Mucosa of rectum (tissue), 2 donors: ENCODE data around the gene SFI1.
"Not testable (repeated sequence)": the region's sequence is repeated elsewhere in the genome, so short reads cannot be mapped to it uniquely, and the experiment has no call there.

ENCODE experiments used
- H3K27ac ChIP-seq, 2 donors: one replicate each; pipeline ENCODE4 v1.7.0; 2013; ENCODE audit warnings: inconsistent platforms in 2 of 2, low read depth in 2 of 2, low read length in 2 of 2
- H3K27me3 ChIP-seq, 2 donors: one replicate each; pipeline ENCODE4 v1.7.0; 2013; ENCODE audit warnings: low read length in 2 of 2; ENCODE audit not compliant: control insufficient read depth in 2 of 2, insufficient read depth in 2 of 2
- H3K36me3 ChIP-seq, 2 donors: one replicate each; pipeline ENCODE4 v1.7.0; 2013; ENCODE audit warnings: low read length in 2 of 2; ENCODE audit not compliant: control insufficient read depth in 2 of 2, insufficient read depth in 2 of 2
- H3K4me1 ChIP-seq, 2 donors: one replicate each; pipeline ENCODE4 v1.7.0; 2013; ENCODE audit warnings: low read length in 2 of 2, mild to moderate bottlenecking in 1 of 2; ENCODE audit not compliant: control insufficient read depth in 2 of 2, insufficient read depth in 2 of 2
- H3K4me3 ChIP-seq, 2 donors: one replicate each; pipeline ENCODE4 v1.7.0; 2013; ENCODE audit warnings: low read length in 2 of 2
- H3K9ac ChIP-seq, 2 donors: one replicate each; pipeline ENCODE4 v1.7.0; 2013; ENCODE audit warnings: low read length in 2 of 2, low read depth in 1 of 2, mild to moderate bottlenecking in 1 of 2
- H3K9me3 ChIP-seq, 2 donors: one replicate each; pipeline ENCODE4 v1.7.0; 2013; ENCODE audit warnings: low read length in 2 of 2; ENCODE audit not compliant: control insufficient read depth in 2 of 2
- donor health status: healthy.
- donor health status: Normal muscosa, but diverticular disease.

Gene SFI1

GRCh38 chr22:31507517-31507916 is 11.2 kb downstream of the SFI1 start:
- not testable (repeated sequence) for H3K4me3 ChIP-seq, H3K27me3 ChIP-seq, H3K9me3 ChIP-seq, H3K27ac ChIP-seq, H3K9ac ChIP-seq, H3K4me1 ChIP-seq
- H3K36me3 ChIP-seq = peaks cover 9 to 11% of the 10 kb centered on the region in 2 donors

GRCh38 chr22:31508536-31508935 is 12.2 kb downstream of the SFI1 start:
- H3K36me3 ChIP-seq = peaks cover 9 to 11% of the 10 kb centered on the region in 2 donors
- H3K4me3 ChIP-seq = no peak overlapping the region
- H3K27me3 ChIP-seq = no peaks in the 10 kb centered on the region
- no peaks in the 10 kb centered on the region for H3K9me3 ChIP-seq
- no peak overlapping the region for H3K9ac ChIP-seq
- no peaks in the 10 kb centered on the region for H3K4me1 ChIP-seq
- no peak overlapping the region for H3K27ac ChIP-seq

- H3K4me3 ChIP-seq = no peak overlapping the region
- H3K27ac ChIP-seq = no peak overlapping the region
- H3K27me3 ChIP-seq = no peaks in the 10 kb centered on the region
- H3K36me3 ChIP-seq = peaks cover 9 to 11% of the 10 kb centered on the region in 2 donors
- H3K4me1 ChIP-seq = no peaks in the 10 kb centered on the region
- no peaks in the 10 kb centered on the region for H3K9me3 ChIP-seq
- H3K9ac ChIP-seq = no peak overlapping the region
These were observed 12.9 kb downstream of the SFI1 start for GRCh38 chr22:31509061-31509762.

- H3K27me3 ChIP-seq = no peaks in the 10 kb centered on the region
- peaks cover 0 to 4% of the 10 kb centered on the region in 2 donors for H3K36me3 ChIP-seq
- H3K4me1 ChIP-seq = no peaks in the 10 kb centered on the region
- no peaks in the 10 kb centered on the region for H3K9me3 ChIP-seq
- no peak overlapping the region for H3K9ac ChIP-seq
- no peak overlapping the region for H3K27ac ChIP-seq
- H3K4me3 ChIP-seq = no peak overlapping the region
These were observed 23.7 kb downstream of the SFI1 start for GRCh38 chr22:31520051-31520450.

GRCh38 chr22:31524132-31524531 is 27.8 kb downstream of the SFI1 start:
- H3K4me3 ChIP-seq, H3K9ac ChIP-seq, H3K36me3 ChIP-seq, H3K9me3 ChIP-seq, H3K27ac ChIP-seq, H3K4me1 ChIP-seq, H3K27me3 ChIP-seq: not testable (repeated sequence)

- Histone ChIP-seq H3K4me3 (no peak overlapping the region), H3K9me3 (no peaks in the 10 kb centered on the region), H3K9ac (no peak overlapping the region), H3K4me1 (peaks cover 0 to 7% of the 10 kb centered on the region in 2 donors), H3K36me3 (no peaks in the 10 kb centered on the region), H3K27me3 (no peaks in the 10 kb centered on the region), H3K27ac (no peak overlapping the region)
These were observed 29.9 kb downstream of the SFI1 start for GRCh38 chr22:31526270-31526669.

- Histone ChIP-seq H3K36me3 (no peaks in the 10 kb centered on the region), H3K9ac (no peak overlapping the region), H3K9me3 (no peaks in the 10 kb centered on the region), H3K4me3 (no peak overlapping the region), H3K27ac (no peak overlapping the region), H3K4me1 (peaks cover 0 to 7% of the 10 kb centered on the region in 2 donors), H3K27me3 (no peaks in the 10 kb centered on the region)
These were observed 34.5 kb downstream of the SFI1 start for GRCh38 chr22:31530823-31531195.

GRCh38 chr22:31532060-31532459 is 35.7 kb downstream of the SFI1 start:
- Histone ChIP-seq H3K36me3 (no peaks in the 10 kb centered on the region), H3K4me1 (peaks cover 0 to 7% of the 10 kb centered on the region in 2 donors), H3K4me3 (no peak overlapping the region), H3K27ac (no peak overlapping the region), H3K9ac (no peak overlapping the region), H3K9me3 (no peaks in the 10 kb centered on the region), H3K27me3 (no peaks in the 10 kb centered on the region)

GRCh38 chr22:31533374-31533773 is 37.0 kb downstream of the SFI1 start:
- no peak overlapping the region for H3K27ac ChIP-seq
- no peak overlapping the region for H3K9ac ChIP-seq
- peaks cover 0 to 7% of the 10 kb centered on the region in 2 donors for H3K4me1 ChIP-seq
- no peaks in the 10 kb centered on the region for H3K27me3 ChIP-seq
- no peaks in the 10 kb centered on the region for H3K36me3 ChIP-seq
- no peak overlapping the region for H3K4me3 ChIP-seq
- H3K9me3 ChIP-seq = no peaks in the 10 kb centered on the region

- Histone ChIP-seq H3K9ac (no peak overlapping the region), H3K27me3 (no peaks in the 10 kb centered on the region), H3K27ac (no peak overlapping the region), H3K36me3 (peaks cover 0 to 5% of the 10 kb centered on the region in 2 donors), H3K9me3 (no peaks in the 10 kb centered on the region), H3K4me3 (no peak overlapping the region), H3K4me1 (no peaks in the 10 kb centered on the region)
These were observed 40.7 kb downstream of the SFI1 start for GRCh38 chr22:31537019-31537535.
